Measurements from ENCODE around the gene SMOC2. TPM values are rescaled to one million over a fixed set of nuclear protein-coding genes. Genes with fewer than 3 reads are reported as not detected.

SMOC2 gene
- total RNA-seq, 2 donors from 2014 or later, result 17.8 to 167 TPM

- WGBS, result 91% methylated on average over 4 of the region's 4 CpGs
- H3K4me1 ChIP-seq (replicated peaks), result no peaks in the 10 kb centered on the region
- intact Hi-C loops (cut with DNase I), result loop anchor here (10.0 kb wide), 1 partner anchor 228 kb away; no protein-coding TSS in a partner anchor
- DNase-seq (ENCODE audit: low spot score), result no peak
- no peaks in the 10 kb centered on the region for H3K36me3 ChIP-seq
- no peaks in the 10 kb centered on the region for H3K27me3 ChIP-seq (replicated peaks; ENCODE audit: insufficient read depth)
- TF ChIP-seq POLR2AphosphoS5 (IDR thresholded peaks at IDR 0.05), result no peak
- TF ChIP-seq CTCF (IDR thresholded peaks at IDR 0.05), result no peak
- TF ChIP-seq POLR2A (IDR thresholded peaks at IDR 0.05), result no peak
- no peaks in the 10 kb centered on the region for H3K9me3 ChIP-seq
- no peak overlapping the region for H3K4me3 ChIP-seq
- H3K27ac ChIP-seq, result no peak overlapping the region
These were observed 161.6 kb downstream of the SMOC2 start for GRCh38 chr6:168602576-168602975.

- 66% methylated on average over 4 of the region's 4 CpGs for WGBS
- DNase-seq (ENCODE audit: low spot score), result no peak
- TF ChIP-seq CTCF (IDR thresholded peaks at IDR 0.05) (no peak), POLR2AphosphoS5 (IDR thresholded peaks at IDR 0.05) (no peak), POLR2A (IDR thresholded peaks at IDR 0.05) (no peak)
These were observed 162.2 kb downstream of the SMOC2 start for GRCh38 chr6:168603234-168603633.

GRCh38 chr6:168605964-168606363 lies 165.0 kb downstream of the SMOC2 start:
- TF ChIP-seq CTCF (IDR thresholded peaks at IDR 0.05) (no peak), POLR2A (IDR thresholded peaks at IDR 0.05) (no peak), POLR2AphosphoS5 (IDR thresholded peaks at IDR 0.05) (no peak)
- Histone ChIP-seq H3K36me3 (no peaks in the 10 kb centered on the region), H3K27ac (no peak overlapping the region), H3K27me3 (replicated peaks; ENCODE audit: insufficient read depth) (no peaks in the 10 kb centered on the region), H3K4me1 (replicated peaks) (no peaks in the 10 kb centered on the region), H3K9me3 (no peaks in the 10 kb centered on the region), H3K4me3 (no peak overlapping the region)
- 79% methylated on average over 7 of the region's 7 CpGs for WGBS
- DNase-seq (ENCODE audit: low spot score), result no peak
- intact Hi-C loops (cut with DNase I), result loop anchor here (10.0 kb wide), 1 partner anchor 231 kb away; no protein-coding TSS in a partner anchor

More at GRCh38 chr6:168603234-168603633, 162.2 kb downstream of the SMOC2 start:
- intact Hi-C loops (cut with DNase I), result loop anchor here (10.0 kb wide), 1 partner anchor 228 kb away; no protein-coding TSS in a partner anchor
- Histone ChIP-seq H3K36me3 (no peaks in the 10 kb centered on the region), H3K27ac (no peak overlapping the region), H3K4me3 (no peak overlapping the region), H3K9me3 (no peaks in the 10 kb centered on the region), H3K4me1 (replicated peaks) (no peaks in the 10 kb centered on the region), H3K27me3 (replicated peaks; ENCODE audit: insufficient read depth) (no peaks in the 10 kb centered on the region)

- Histone ChIP-seq H3K27me3 (replicated peaks; ENCODE audit: insufficient read depth) (no peaks in the 10 kb centered on the region), H3K4me1 (replicated peaks) (no peaks in the 10 kb centered on the region), H3K36me3 (no peaks in the 10 kb centered on the region), H3K4me3 (no peak overlapping the region), H3K27ac (no peak overlapping the region), H3K9me3 (no peaks in the 10 kb centered on the region)
- DNase-seq (ENCODE audit: low spot score), result no peak
- TF ChIP-seq POLR2AphosphoS5 (IDR thresholded peaks at IDR 0.05) (no peak), CTCF (IDR thresholded peaks at IDR 0.05) (no peak), POLR2A (IDR thresholded peaks at IDR 0.05) (no peak)
- intact Hi-C loops (cut with DNase I), result loop anchor here (10.0 kb wide), 1 partner anchor 232 kb away; no protein-coding TSS in a partner anchor
- 89% methylated on average over 16 of the region's 16 CpGs for whole genome bisulfite sequencing
These were observed 165.7 kb downstream of the SMOC2 start for GRCh38 chr6:168606722-168607121.

Measured in prostate gland (tissue), 2 donors.